Measurements from ENCODE around the gene FBLN1.
"Not testable (repeated sequence)": the region's sequence is repeated elsewhere in the genome, so short reads cannot be mapped to it uniquely, and the experiment has no call there.

Gene FBLN1

DNA sequence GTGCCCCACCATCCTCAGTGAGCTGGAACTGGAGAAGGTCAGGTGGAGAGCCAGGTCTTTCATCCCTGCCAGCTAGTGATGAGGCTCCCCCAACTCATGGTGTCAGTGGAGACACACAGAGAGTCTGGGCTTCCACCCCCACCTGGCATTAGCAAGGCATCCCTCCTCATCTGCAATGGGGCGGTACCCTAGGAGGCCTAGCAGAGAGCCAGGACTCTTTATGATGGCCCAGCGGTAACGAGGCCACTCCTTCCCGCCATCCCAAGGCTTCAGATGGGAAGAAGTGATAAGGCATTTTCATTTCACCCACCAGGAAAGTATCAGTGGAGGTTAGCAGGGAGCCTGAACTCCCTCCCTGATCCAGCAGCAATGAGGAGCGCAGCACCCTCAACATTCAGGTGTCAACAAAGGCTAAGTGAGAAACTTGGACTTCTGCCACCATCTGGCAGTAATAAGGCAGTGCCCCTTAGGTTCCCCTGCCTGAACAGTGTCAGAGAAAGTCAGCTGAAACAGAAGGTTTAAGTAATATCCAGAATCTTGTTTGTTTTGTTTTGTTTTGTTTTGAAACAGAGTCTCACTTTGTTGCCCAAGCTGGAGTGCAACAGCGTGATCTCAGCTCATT, 40.5 kb upstream of the FBLN1 start:
- Histone ChIP-seq H3K9ac (ENCODE audit: low read depth in 1 of 2, low read length in 2 of 2) (no peak overlapping the region), H3K4me3 (ENCODE audit: low read length in 2 of 2) (no peak overlapping the region)

DNA sequence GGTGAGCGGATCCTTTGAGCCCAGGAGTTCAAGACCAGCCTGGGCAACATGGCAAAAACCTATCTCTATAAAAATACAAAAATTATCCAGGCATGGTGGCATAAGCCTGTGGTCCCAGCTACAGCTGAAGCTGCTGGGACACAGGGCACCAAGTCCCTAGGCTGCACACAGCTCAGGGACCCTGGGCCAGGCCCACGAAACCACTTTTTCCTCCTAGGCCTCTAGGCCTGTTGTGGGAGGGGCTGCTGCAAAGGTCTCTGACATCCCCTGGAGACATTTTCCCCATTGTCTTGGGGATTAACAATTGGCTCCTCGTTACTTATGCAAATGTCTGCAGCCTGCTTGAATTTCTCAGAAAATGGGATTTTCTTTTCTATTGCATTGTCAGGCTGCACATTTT, 39.0 kb upstream of the FBLN1 start:
- H3K36me3 ChIP-seq (ENCODE audit: control insufficient read depth in 2 of 2, insufficient read depth in 2 of 2, low read length in 2 of 2); H3K9ac ChIP-seq (ENCODE audit: low read depth in 1 of 2, low read length in 2 of 2); H3K4me3 ChIP-seq (ENCODE audit: low read length in 2 of 2); H3K27me3 ChIP-seq (ENCODE audit: control insufficient read depth in 2 of 2, insufficient read depth in 2 of 2, low read length in 2 of 2); H3K27ac ChIP-seq (ENCODE audit: low read depth in 2 of 2, low read length in 2 of 2); H3K4me1 ChIP-seq (ENCODE audit: control insufficient read depth in 2 of 2, insufficient read depth in 2 of 2, low read length in 2 of 2); H3K9me3 ChIP-seq (ENCODE audit: control insufficient read depth in 2 of 2, low read length in 2 of 2): not testable (repeated sequence)

More for the DNA sequence above, 40.5 kb upstream of the FBLN1 start:
- no peaks in the 10 kb centered on the region for H3K9me3 ChIP-seq (ENCODE audit: control insufficient read depth in 2 of 2, low read length in 2 of 2)
- no peaks in the 10 kb centered on the region for H3K4me1 ChIP-seq (ENCODE audit: control insufficient read depth in 2 of 2, insufficient read depth in 2 of 2, low read length in 2 of 2)
- H3K27me3 ChIP-seq (ENCODE audit: control insufficient read depth in 2 of 2, insufficient read depth in 2 of 2, low read length in 2 of 2) = no peaks in the 10 kb centered on the region
- H3K27ac ChIP-seq (ENCODE audit: low read depth in 2 of 2, low read length in 2 of 2) = no peak overlapping the region
- no peaks in the 10 kb centered on the region for H3K36me3 ChIP-seq (ENCODE audit: control insufficient read depth in 2 of 2, insufficient read depth in 2 of 2, low read length in 2 of 2)

DNA sequence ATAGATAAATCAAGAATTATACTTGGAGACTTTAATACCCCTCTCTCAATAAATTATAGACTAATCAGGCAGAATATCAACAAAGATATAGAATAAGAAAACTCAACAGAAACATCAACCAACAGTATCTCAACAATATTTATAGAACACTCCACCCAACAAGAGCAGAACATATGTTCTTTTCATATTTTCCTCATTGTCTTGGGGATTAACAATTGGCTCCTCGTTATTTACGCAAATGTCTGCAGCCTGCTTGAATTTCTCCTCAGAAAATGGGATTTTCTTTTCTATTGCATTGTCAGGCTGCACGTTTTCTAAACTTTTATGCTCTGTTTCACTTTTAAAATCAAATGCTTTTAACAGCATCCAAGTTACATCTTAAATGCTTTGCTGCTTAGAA, 37.0 kb upstream of the FBLN1 start:
- H3K27me3 ChIP-seq (ENCODE audit: control insufficient read depth in 2 of 2, insufficient read depth in 2 of 2, low read length in 2 of 2) = no peaks in the 10 kb centered on the region
- H3K36me3 ChIP-seq (ENCODE audit: control insufficient read depth in 2 of 2, insufficient read depth in 2 of 2, low read length in 2 of 2) = no peaks in the 10 kb centered on the region
- no peaks in the 10 kb centered on the region for H3K4me1 ChIP-seq (ENCODE audit: control insufficient read depth in 2 of 2, insufficient read depth in 2 of 2, low read length in 2 of 2)
- H3K9ac ChIP-seq (ENCODE audit: low read depth in 1 of 2, low read length in 2 of 2) = no peak overlapping the region
- H3K9me3 ChIP-seq (ENCODE audit: control insufficient read depth in 2 of 2, low read length in 2 of 2) = no peaks in the 10 kb centered on the region
- no peak overlapping the region for H3K27ac ChIP-seq (ENCODE audit: low read depth in 2 of 2, low read length in 2 of 2)
- no peak overlapping the region for H3K4me3 ChIP-seq (ENCODE audit: low read length in 2 of 2)

DNA sequence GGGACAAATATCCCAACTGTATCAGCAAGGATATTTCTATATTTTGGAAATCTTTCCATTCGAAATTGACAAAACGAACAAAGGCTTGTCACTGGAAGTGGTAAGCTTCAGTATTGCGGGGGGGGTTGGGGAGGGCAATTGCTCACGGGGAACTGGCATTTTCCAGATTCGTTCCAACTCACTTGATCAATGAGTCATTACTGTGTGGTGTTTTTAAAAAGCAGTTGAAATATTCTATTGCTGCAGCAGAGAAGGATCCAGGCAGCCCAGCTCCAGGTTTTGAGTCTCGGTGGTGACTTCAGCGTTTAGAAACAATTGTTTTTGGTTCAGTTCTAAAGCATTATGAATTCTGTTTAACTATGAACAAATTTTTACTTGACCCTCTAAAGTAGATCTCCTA, 33.8 kb upstream of the FBLN1 start:
- Histone ChIP-seq H3K9me3 (ENCODE audit: control insufficient read depth in 2 of 2, low read length in 2 of 2) (no peaks in the 10 kb centered on the region), H3K27me3 (ENCODE audit: control insufficient read depth in 2 of 2, insufficient read depth in 2 of 2, low read length in 2 of 2) (no peaks in the 10 kb centered on the region), H3K9ac (ENCODE audit: low read depth in 1 of 2, low read length in 2 of 2) (no peak overlapping the region), H3K36me3 (ENCODE audit: control insufficient read depth in 2 of 2, insufficient read depth in 2 of 2, low read length in 2 of 2) (no peaks in the 10 kb centered on the region), H3K27ac (ENCODE audit: low read depth in 2 of 2, low read length in 2 of 2) (no peak overlapping the region), H3K4me1 (ENCODE audit: control insufficient read depth in 2 of 2, insufficient read depth in 2 of 2, low read length in 2 of 2) (no peaks in the 10 kb centered on the region), H3K4me3 (ENCODE audit: low read length in 2 of 2) (no peak overlapping the region)

DNA sequence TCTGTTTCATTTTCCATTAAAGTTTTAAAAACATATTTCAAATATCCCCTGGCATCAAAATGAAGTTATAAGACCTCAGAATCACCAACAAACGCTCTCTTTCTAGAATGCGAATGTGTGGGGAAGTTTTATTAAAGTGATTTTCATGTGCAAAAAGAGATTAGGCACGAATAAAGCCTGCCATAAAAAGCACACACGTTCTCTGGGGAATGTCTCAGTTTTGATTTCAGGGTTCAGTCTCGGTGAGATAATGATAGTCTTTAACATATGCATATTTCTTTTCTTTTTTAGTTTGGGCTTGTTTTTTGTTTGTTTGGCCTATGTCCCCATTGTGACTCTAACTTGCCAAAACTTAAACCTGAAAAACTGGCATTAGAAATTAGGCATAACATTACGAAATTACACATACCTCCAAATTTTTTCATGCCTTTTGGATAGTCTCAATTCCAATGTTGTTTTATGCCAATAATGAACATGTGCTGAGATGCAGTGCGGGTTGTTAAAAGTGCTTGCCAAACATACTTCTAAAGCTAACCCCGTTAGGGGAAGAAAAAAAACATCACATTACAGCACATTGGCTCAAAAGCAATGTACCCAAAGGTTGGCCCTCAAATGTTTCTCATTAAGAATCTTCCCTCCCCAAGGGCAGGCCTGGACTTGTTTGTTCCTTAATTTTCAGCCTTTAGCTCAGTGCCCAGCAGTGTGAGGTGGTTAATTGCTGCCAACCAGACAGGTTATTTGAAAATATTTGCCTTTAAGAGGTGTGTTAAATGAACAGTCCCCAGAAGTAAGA, 33.2 kb upstream of the FBLN1 start:
- Histone ChIP-seq H3K27me3 (ENCODE audit: control insufficient read depth in 2 of 2, insufficient read depth in 2 of 2, low read length in 2 of 2) (no peaks in the 10 kb centered on the region), H3K9me3 (ENCODE audit: control insufficient read depth in 2 of 2, low read length in 2 of 2) (no peaks in the 10 kb centered on the region), H3K4me1 (ENCODE audit: control insufficient read depth in 2 of 2, insufficient read depth in 2 of 2, low read length in 2 of 2) (no peaks in the 10 kb centered on the region), H3K9ac (ENCODE audit: low read depth in 1 of 2, low read length in 2 of 2) (no peak overlapping the region), H3K27ac (ENCODE audit: low read depth in 2 of 2, low read length in 2 of 2) (no peak overlapping the region), H3K4me3 (ENCODE audit: low read length in 2 of 2) (no peak overlapping the region), H3K36me3 (ENCODE audit: control insufficient read depth in 2 of 2, insufficient read depth in 2 of 2, low read length in 2 of 2) (no peaks in the 10 kb centered on the region)

GRCh38 chr22:45470871-45471270, 31.8 kb upstream of the FBLN1 start:
- Histone ChIP-seq H3K27me3 (ENCODE audit: control insufficient read depth in 2 of 2, insufficient read depth in 2 of 2, low read length in 2 of 2) (no peaks in the 10 kb centered on the region), H3K9me3 (ENCODE audit: control insufficient read depth in 2 of 2, low read length in 2 of 2) (no peaks in the 10 kb centered on the region), H3K27ac (ENCODE audit: low read depth in 2 of 2, low read length in 2 of 2) (no peak overlapping the region), H3K4me1 (ENCODE audit: control insufficient read depth in 2 of 2, insufficient read depth in 2 of 2, low read length in 2 of 2) (no peaks in the 10 kb centered on the region), H3K4me3 (ENCODE audit: low read length in 2 of 2) (no peak overlapping the region), H3K9ac (ENCODE audit: low read depth in 1 of 2, low read length in 2 of 2) (no peak overlapping the region), H3K36me3 (ENCODE audit: control insufficient read depth in 2 of 2, insufficient read depth in 2 of 2, low read length in 2 of 2) (no peaks in the 10 kb centered on the region)

GRCh38 chr22:45472426-45472825, 30.3 kb upstream of the FBLN1 start:
- Histone ChIP-seq H3K27ac (ENCODE audit: low read depth in 2 of 2, low read length in 2 of 2) (no peak overlapping the region), H3K4me3 (ENCODE audit: low read length in 2 of 2) (no peak overlapping the region), H3K36me3 (ENCODE audit: control insufficient read depth in 2 of 2, insufficient read depth in 2 of 2, low read length in 2 of 2) (no peaks in the 10 kb centered on the region), H3K9me3 (ENCODE audit: control insufficient read depth in 2 of 2, low read length in 2 of 2) (no peaks in the 10 kb centered on the region), H3K27me3 (ENCODE audit: control insufficient read depth in 2 of 2, insufficient read depth in 2 of 2, low read length in 2 of 2) (no peaks in the 10 kb centered on the region), H3K4me1 (ENCODE audit: control insufficient read depth in 2 of 2, insufficient read depth in 2 of 2, low read length in 2 of 2) (no peaks in the 10 kb centered on the region), H3K9ac (ENCODE audit: low read depth in 1 of 2, low read length in 2 of 2) (no peak overlapping the region)

GRCh38 chr22:45473626-45474237, 29.0 kb upstream of the FBLN1 start:
- Histone ChIP-seq H3K9ac (ENCODE audit: low read depth in 1 of 2, low read length in 2 of 2) (no peak overlapping the region), H3K4me1 (ENCODE audit: control insufficient read depth in 2 of 2, insufficient read depth in 2 of 2, low read length in 2 of 2) (no peaks in the 10 kb centered on the region), H3K27me3 (ENCODE audit: control insufficient read depth in 2 of 2, insufficient read depth in 2 of 2, low read length in 2 of 2) (no peaks in the 10 kb centered on the region), H3K36me3 (ENCODE audit: control insufficient read depth in 2 of 2, insufficient read depth in 2 of 2, low read length in 2 of 2) (no peaks in the 10 kb centered on the region), H3K9me3 (ENCODE audit: control insufficient read depth in 2 of 2, low read length in 2 of 2) (no peaks in the 10 kb centered on the region), H3K27ac (ENCODE audit: low read depth in 2 of 2, low read length in 2 of 2) (no peak overlapping the region), H3K4me3 (ENCODE audit: low read length in 2 of 2) (no peak overlapping the region)

- no peaks in the 10 kb centered on the region for H3K4me1 ChIP-seq (ENCODE audit: control insufficient read depth in 2 of 2, insufficient read depth in 2 of 2, low read length in 2 of 2)
- no peak overlapping the region for H3K27ac ChIP-seq (ENCODE audit: low read depth in 2 of 2, low read length in 2 of 2)
- no peak overlapping the region for H3K4me3 ChIP-seq (ENCODE audit: low read length in 2 of 2)
Measured at GRCh38 chr22:45475063-45475747, 27.5 kb upstream of the FBLN1 start.

More at GRCh38 chr22:45475063-45475747, 27.5 kb upstream of the FBLN1 start:
- H3K9ac ChIP-seq (ENCODE audit: low read depth in 1 of 2, low read length in 2 of 2) = no peak overlapping the region
- H3K27me3 ChIP-seq (ENCODE audit: control insufficient read depth in 2 of 2, insufficient read depth in 2 of 2, low read length in 2 of 2) = no peaks in the 10 kb centered on the region
- no peaks in the 10 kb centered on the region for H3K36me3 ChIP-seq (ENCODE audit: control insufficient read depth in 2 of 2, insufficient read depth in 2 of 2, low read length in 2 of 2)
- H3K9me3 ChIP-seq (ENCODE audit: control insufficient read depth in 2 of 2, low read length in 2 of 2) = no peaks in the 10 kb centered on the region

Measured in mucosa of rectum (tissue), 2 donors.